GM10248 (cell line): ENCODE measurements around the gene PDXP.

ENCODE experiments used
- CTCF ChIA-PET: fragments of 300-600 bp; sonication (Branson Sonifier 250); formaldehyde crosslinking; extraction: SDS; loops from one replicate; lab custom pipeline; 2021; ENCODE audit warnings: antibody characterized with exemption; lab: Yijun Ruan, JAX
- POLR2A ChIA-PET: fragments of 350-650 bp; sonication (Branson Sonifier 250); formaldehyde crosslinking; extraction: SDS; loops from one replicate; lab custom pipeline; 2020; ENCODE audit warnings: antibody characterized with exemption; lab: Yijun Ruan, JAX
- DNase-seq: peaks from one replicate; pipeline ENCODE4 v3.0.0; 2012; ENCODE audit errors: extremely low spot score
- TF ChIP-seq, protein P1 (sequence below): IDR thresholded peaks from 2 replicates; pipeline ENCODE4 v1.5.1; 2012; ENCODE audit warnings: mild to moderate bottlenecking, low read depth; ENCODE audit errors: extremely low read depth, missing control alignments, control extremely low read depth

The PDXP gene

DNA sequence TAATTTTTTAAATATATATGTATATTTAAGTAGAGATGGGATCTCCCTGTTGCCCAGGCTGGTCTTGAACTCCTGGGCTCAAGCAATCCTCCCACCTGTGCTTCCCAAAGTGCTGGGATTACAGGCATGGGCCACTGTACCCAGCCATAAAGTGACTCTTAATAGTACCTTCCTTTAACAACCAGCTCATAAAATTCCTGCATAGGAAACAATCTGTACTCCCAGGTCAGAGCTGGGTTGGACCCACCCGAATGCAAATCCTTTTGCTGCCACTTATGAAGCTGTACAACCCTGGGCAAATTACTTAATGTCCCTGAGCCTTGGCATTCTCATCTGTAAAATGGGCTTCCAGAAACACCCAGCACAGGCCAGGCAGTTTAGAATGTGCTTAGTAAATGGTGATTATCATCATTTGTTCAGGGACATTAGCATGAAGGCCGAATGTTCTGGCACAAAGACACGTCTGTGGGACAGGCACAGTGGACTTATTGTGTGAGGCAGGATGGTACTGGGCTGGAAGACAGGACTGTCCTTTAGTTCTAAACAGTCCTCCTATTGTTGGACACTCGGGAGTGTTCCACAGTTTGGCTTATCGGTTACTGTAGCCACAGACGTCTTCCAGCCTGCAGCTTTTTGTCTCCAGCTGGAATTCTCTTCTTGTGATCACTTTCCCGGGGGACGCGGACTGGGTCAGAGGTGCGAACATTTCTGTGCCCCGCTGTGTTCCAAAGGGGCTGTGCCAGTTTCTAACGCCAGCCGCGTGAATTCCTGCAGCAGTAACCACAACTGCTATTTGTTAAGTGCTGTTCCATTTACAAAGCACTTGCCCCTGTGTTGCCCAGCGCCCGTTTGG, 6.0 kb downstream of the PDXP start:
- DNase-seq: no peak
- ChIA-PET CTCF (interaction anchor here (1.5 to 21.9 kb wide), 4 partner anchors 16 to 58 kb away, joined by 5 to 315 read pairs (median 128); partner anchors contain the start of genes LGALS1 and NOL12), POLR2A (no interaction called here)
- TF ChIP-seq, protein P1, sequence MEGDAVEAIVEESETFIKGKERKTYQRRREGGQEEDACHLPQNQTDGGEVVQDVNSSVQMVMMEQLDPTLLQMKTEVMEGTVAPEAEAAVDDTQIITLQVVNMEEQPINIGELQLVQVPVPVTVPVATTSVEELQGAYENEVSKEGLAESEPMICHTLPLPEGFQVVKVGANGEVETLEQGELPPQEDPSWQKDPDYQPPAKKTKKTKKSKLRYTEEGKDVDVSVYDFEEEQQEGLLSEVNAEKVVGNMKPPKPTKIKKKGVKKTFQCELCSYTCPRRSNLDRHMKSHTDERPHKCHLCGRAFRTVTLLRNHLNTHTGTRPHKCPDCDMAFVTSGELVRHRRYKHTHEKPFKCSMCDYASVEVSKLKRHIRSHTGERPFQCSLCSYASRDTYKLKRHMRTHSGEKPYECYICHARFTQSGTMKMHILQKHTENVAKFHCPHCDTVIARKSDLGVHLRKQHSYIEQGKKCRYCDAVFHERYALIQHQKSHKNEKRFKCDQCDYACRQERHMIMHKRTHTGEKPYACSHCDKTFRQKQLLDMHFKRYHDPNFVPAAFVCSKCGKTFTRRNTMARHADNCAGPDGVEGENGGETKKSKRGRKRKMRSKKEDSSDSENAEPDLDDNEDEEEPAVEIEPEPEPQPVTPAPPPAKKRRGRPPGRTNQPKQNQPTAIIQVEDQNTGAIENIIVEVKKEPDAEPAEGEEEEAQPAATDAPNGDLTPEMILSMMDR: no peak

DNA sequence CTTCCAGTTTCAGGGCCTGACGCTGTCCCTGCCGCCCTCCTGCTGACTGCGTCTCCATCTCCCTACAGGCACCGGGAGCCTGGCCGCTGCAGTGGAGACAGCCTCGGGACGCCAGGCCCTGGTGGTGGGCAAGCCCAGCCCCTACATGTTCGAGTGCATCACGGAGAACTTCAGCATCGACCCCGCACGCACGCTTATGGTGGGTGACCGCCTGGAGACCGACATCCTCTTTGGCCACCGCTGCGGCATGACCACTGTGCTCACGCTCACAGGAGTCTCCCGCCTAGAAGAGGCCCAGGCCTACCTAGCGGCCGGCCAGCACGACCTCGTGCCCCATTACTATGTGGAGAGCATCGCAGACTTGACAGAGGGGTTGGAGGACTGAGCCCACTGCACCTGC, 7.0 kb downstream of the PDXP start:
- no peak for DNase-seq
- TF ChIP-seq, protein P1: no peak
- ChIA-PET CTCF (interaction anchor here (21.9 kb wide), 1 partner anchor 15 kb away, joined by 315 read pairs; the partner anchor contains the start of genes LGALS1 and NOL12), POLR2A (no interaction called here)

DNA sequence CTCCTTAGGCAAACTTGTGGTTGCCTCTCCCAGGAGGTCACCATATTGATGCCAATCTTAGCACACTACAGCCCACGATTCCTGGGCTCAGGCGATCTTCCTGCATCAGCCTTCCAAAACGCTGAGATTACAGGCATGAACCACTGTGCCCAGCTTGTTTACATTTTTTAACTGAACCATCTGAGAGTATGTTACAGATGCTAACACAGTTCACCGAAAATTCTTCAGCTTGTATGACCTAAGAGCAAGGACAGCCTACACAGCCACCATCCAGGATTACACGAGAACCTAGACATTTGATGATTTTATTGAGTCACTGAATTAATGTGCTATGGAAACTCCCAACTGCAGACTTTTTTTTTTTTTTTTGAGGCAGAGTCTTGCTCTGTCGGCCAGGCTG, 11.1 kb downstream of the PDXP start:
- POLR2A ChIA-PET: interaction anchor here (1.2 kb wide), 1 partner anchor 8 kb away, joined by 4 read pairs; no protein-coding TSS in a partner anchor
- CTCF ChIA-PET: interaction anchor here (1.0 to 21.9 kb wide), 5 partner anchors 9 to 33 kb away, joined by 3 to 315 read pairs (median 14); partner anchors contain the start of genes LGALS1, NOL12, PDXP and SH3BP1
- TF ChIP-seq, protein P1: no peak
- no peak for DNase-seq

DNA sequence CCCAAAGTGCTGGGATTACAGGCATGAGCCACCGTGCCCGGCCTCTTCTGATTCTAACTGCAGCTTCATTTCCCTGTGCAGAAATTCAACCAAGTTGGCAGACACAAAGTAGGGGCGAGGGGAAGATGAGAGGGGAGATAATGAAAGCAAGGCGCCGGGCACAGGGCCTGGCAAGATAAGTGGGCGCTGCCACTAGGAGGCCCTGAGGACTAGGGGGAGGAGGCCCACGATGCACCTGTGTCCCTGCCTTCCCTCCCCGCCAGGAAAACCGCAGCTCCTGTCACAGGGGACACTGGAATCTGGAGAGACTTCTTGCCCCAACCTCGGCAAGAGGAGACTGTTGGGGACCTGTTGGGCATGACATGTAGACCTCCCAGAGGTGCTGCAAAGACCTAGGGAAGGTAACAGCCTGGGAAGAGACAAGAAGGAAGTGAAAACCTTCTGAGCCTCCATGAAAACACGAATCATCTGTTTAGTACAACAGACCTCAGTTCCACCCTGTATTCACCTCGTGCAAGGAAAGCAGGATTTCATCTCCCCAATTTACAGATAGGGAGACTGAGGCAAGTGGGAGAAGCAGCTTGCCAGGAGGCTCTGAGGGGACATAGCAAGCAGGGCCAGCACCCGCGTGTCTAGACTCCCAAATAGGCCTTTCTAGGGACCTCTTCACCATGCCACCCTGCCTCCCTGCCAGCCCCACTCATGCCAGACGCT, 13.8 kb downstream of the PDXP start:
- TF ChIP-seq, protein P1: no peak
- CTCF ChIA-PET: interaction anchor here (0.7 to 21.9 kb wide), 7 partner anchors 8 to 47 kb away, joined by 3 to 315 read pairs (median 14); partner anchors contain the start of genes LGALS1, NOL12, PDXP and SH3BP1
- no peak for DNase-seq
- POLR2A ChIA-PET: interaction anchor here (0.6 to 1.3 kb wide), 3 partner anchors 14 to 266 kb away, joined by 3 to 5 read pairs (median 4); partner anchors contain the start of gene PDXP

DNA sequence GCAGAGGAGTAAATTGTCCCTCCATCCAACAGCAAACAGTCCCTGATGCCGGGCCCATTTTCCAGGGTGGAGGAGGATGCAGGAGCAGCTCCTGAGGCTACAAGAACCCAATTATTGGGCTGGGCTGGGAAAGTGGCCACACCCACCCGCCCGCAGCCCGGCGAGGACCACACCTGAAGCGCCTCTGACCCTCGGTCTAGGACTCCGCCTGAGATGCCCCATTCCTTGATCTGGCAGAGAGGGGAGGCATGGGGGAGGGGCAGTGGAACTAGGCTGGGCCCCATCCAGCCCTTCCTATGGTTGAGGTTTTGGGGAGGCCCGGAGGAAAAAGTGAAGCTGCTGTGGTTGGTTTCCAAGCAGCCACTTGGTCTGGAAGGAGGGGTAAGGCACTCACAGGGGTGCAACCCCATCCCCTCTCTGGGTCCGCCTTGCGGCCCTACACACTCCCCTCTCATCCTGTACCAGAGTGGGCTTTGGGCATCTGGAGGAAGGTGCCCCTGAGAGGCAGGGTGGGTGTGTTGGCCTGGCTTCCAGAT, 14.5 kb downstream of the PDXP start:
- no peak for DNase-seq
- TF ChIP-seq, protein P1: no peak
- CTCF ChIA-PET: interaction anchor here (1.5 to 21.9 kb wide), 5 partner anchors 7 to 48 kb away, joined by 4 to 315 read pairs (median 298); partner anchors contain the start of genes LGALS1, NOL12, PDXP and SH3BP1
- POLR2A ChIA-PET: no interaction called here
